ENCODE results near the gene JAKMIP1. TPM values are rescaled to one million over a fixed set of nuclear protein-coding genes. Genes with fewer than 3 reads are reported as not detected.

The JAKMIP1 gene
- total RNA-seq, 2 experiments from 2014 or later: 5.6 to 6.3 TPM

- no peak overlapping the region for H3K4me3 Mint-ChIP-seq
- POLR2A ChIA-PET: no interaction called here
- intact Hi-C loops (cut with micrococcal nuclease): no loop called here
- H3K27me3 Mint-ChIP-seq: no peaks in the 10 kb centered on the region
- TF ChIP-seq CTCF (IDR thresholded peaks at IDR 0.05): no peak
- CTCF ChIA-PET: no interaction called here
- H3K36me3 Mint-ChIP-seq (ENCODE audit: low read depth): no peaks in the 10 kb centered on the region
- H3K4me1 Mint-ChIP-seq (ENCODE audit: low read depth): no peaks in the 10 kb centered on the region
- ATAC-seq (no peak), DNase-seq (no peak)
- H3K9me3 Mint-ChIP-seq: no peaks in the 10 kb centered on the region
- no peak overlapping the region for H3K27ac Mint-ChIP-seq
These were observed 8.1 kb upstream of the JAKMIP1 start for GRCh38 chr4:6208416-6208815.

- TF ChIP-seq CTCF (IDR thresholded peaks at IDR 0.05): no peak
- POLR2A ChIA-PET: no interaction called here
- Mint-ChIP-seq H3K4me3 (no peak overlapping the region), H3K36me3 (ENCODE audit: low read depth) (no peaks in the 10 kb centered on the region), H3K27ac (no peak overlapping the region), H3K4me1 (ENCODE audit: low read depth) (no peaks in the 10 kb centered on the region), H3K9me3 (no peaks in the 10 kb centered on the region), H3K27me3 (no peaks in the 10 kb centered on the region)
- ATAC-seq: no peak
- intact Hi-C loops (cut with micrococcal nuclease): no loop called here
- CTCF ChIA-PET: no interaction called here
- no peak for DNase-seq
These were observed 7.3 kb upstream of the JAKMIP1 start for GRCh38 chr4:6207602-6208001.

GRCh38 chr4:6206771-6207290 is 6.5 kb upstream of the JAKMIP1 start:
- Mint-ChIP-seq H3K36me3 (ENCODE audit: low read depth) (no peaks in the 10 kb centered on the region), H3K9me3 (no peaks in the 10 kb centered on the region), H3K27ac (no peak overlapping the region), H3K4me1 (ENCODE audit: low read depth) (peaks cover under 1% of the 10 kb centered on the region), H3K4me3 (no peak overlapping the region), H3K27me3 (peaks cover 2% of the 10 kb centered on the region)
- DNase-seq (no peak), ATAC-seq (no peak)
- CTCF ChIA-PET: no interaction called here
- TF ChIP-seq CTCF (IDR thresholded peaks at IDR 0.05): no peak
- POLR2A ChIA-PET: no interaction called here
- intact Hi-C loops (cut with micrococcal nuclease): no loop called here

- intact Hi-C loops (cut with micrococcal nuclease): no loop called here
- POLR2A ChIA-PET: interaction anchor here (0.6 kb wide), 1 partner anchor 730 kb away, joined by 3 read pairs; no protein-coding TSS in a partner anchor
- ATAC-seq: no peak
- CTCF ChIA-PET: no interaction called here
- Mint-ChIP-seq H3K4me1 (ENCODE audit: low read depth) (peaks cover 9% of the 10 kb centered on the region), H3K4me3 (no peak overlapping the region), H3K9me3 (peaks cover 8% of the 10 kb centered on the region), H3K36me3 (ENCODE audit: low read depth) (peaks cover 8% of the 10 kb centered on the region), H3K27ac (no peak overlapping the region), H3K27me3 (peaks cover 11% of the 10 kb centered on the region)
- no peak for DNase-seq
- no peak for TF ChIP-seq CTCF (IDR thresholded peaks at IDR 0.05)
These were observed 5.6 kb upstream of the JAKMIP1 start for GRCh38 chr4:6205973-6206372.

- peaks cover 13% of the 10 kb centered on the region for H3K27me3 Mint-ChIP-seq
- H3K27ac Mint-ChIP-seq: no peak overlapping the region
- ATAC-seq: no peak
- H3K4me1 Mint-ChIP-seq (ENCODE audit: low read depth): peaks cover 9% of the 10 kb centered on the region
- no peak overlapping the region for H3K4me3 Mint-ChIP-seq
- ChIA-PET CTCF (interaction anchor here (0.7 kb wide), 1 partner anchor 72 kb away, joined by 3 read pairs; no protein-coding TSS in a partner anchor), POLR2A (interaction anchor here (0.6 kb wide), 1 partner anchor 730 kb away, joined by 3 read pairs; no protein-coding TSS in a partner anchor)
- no peak for TF ChIP-seq CTCF (IDR thresholded peaks at IDR 0.05)
- H3K36me3 Mint-ChIP-seq (ENCODE audit: low read depth): peaks cover 8% of the 10 kb centered on the region
- H3K9me3 Mint-ChIP-seq: peaks cover 8% of the 10 kb centered on the region
- intact Hi-C loops (cut with micrococcal nuclease): no loop called here
- DNase-seq: no peak
These were observed 5.2 kb upstream of the JAKMIP1 start for GRCh38 chr4:6205567-6205931.
